ENCODE data around the gene JARID2.

- TF ChIP-seq MAX (IDR thresholded peaks at IDR 0.05; ENCODE audit: low read depth) = no peak; the same call in 1 of the 2 replicates
- TF ChIP-seq ZBTB33 (IDR thresholded peaks at IDR 0.05; ENCODE audit: borderline replicate concordance, low read depth) = no peak
- no peak for TF ChIP-seq CTCF (IDR thresholded peaks at IDR 0.05)
- TF ChIP-seq PBX3 (IDR thresholded peaks at IDR 0.05) = no peak
- no peak for TF ChIP-seq SIN3A (IDR thresholded peaks at IDR 0.05; ENCODE audit: borderline replicate concordance, low read depth, low read length)
- TF ChIP-seq YY1 (IDR thresholded peaks at IDR 0.05; ENCODE audit: low read depth) = no peak
- TF ChIP-seq CHD2 (IDR thresholded peaks at IDR 0.05; ENCODE audit: low read length, partially characterized antibody) = no peak
- TF ChIP-seq MXI1 (IDR thresholded peaks at IDR 0.05; ENCODE audit: low read depth, low read length) = no peak
- no peak for TF ChIP-seq TCF12 (IDR thresholded peaks at IDR 0.05)
- TF ChIP-seq EP300 (IDR thresholded peaks at IDR 0.05; ENCODE audit: borderline replicate concordance in 1 of 2, low read depth in 1 of 2, low read length in 1 of 2) = no peak
Observed at GRCh38 chr6:15246666-15247499, 1.0 kb downstream of the JARID2 start.

All from SK-N-SH (cell line).